GM18499 (cell line): ENCODE measurements around the gene RELN.

Source experiments
- ATAC-seq: cut with Tn5 transposase; IDR thresholded peaks from one replicate; pipeline ENCODE4 v1.9.1; 2021; ENCODE audit warnings: moderate number of reproducible peaks; ENCODE audit not compliant: insufficient read depth, unreplicated experiment

Gene RELN

DNA sequence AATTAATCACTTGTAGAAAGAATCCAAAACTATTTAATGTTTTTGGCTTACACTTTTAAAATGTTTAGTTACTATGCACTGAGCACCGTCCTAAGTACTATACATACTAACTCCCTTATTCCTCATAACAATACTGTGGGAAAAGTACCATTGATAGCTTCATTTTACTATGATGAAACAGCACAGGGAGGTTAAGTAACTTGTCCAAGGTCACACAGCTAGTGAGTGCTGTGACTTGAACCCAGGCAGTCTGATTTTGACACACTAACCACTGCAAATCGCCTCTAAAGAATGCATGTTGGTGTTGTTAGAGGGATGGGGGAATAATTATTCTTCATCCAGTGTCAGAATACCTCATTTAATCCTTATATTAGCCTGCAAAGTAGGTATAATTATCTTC is 1.9 kb upstream of the RELN start:
- ATAC-seq, result no peak

- no peak for ATAC-seq
These were observed 1.5 kb upstream of the RELN start for GRCh38 chr7:103990991-103991390.

- ATAC-seq, result no peak
These were observed 618 bp upstream of the RELN start for GRCh38 chr7:103989785-103990767.

- ATAC-seq, result no peak
These were observed 824 bp downstream of the RELN start for GRCh38 chr7:103988468-103989199.

DNA sequence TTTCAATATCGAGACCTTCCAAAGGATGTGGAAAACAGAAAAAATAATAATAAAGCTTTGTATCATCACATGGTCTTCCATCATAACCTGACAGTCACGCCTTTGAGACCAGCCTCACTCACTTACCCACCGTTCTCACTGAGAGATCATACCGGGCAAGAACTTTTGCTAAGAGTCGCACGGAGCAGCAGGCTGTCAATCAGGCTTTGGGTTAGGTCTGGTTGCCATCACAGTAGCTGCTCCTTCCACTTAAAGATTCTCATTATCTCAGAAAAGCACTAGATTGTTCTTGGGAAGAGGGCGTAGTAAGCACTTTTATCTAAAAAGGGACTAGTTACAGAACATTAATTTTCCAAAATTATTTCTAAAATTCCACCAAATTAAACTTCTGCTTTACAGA is 2.0 kb downstream of the RELN start:
- ATAC-seq, result no peak

- no peak for ATAC-seq
These were observed 3.8 kb downstream of the RELN start for GRCh38 chr7:103985565-103986126.

DNA sequence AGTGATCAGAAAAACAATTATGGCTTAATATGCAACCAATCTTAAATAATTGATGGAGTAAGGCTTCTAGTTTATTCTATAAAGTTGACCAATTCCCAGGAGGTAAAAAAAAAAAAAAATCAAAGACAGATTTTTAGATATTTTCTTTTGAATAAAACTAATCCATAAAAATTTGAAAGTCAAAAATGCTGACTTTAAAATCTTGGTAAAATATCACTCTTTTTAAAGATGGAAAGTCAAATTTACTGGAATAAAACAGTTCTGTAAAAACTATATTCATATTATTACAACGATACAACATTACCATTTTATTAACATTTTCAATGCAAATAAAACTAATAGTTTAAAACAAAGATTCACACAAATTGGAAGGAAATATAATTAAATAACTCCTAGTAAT is 5.4 kb downstream of the RELN start:
- no peak for ATAC-seq

DNA sequence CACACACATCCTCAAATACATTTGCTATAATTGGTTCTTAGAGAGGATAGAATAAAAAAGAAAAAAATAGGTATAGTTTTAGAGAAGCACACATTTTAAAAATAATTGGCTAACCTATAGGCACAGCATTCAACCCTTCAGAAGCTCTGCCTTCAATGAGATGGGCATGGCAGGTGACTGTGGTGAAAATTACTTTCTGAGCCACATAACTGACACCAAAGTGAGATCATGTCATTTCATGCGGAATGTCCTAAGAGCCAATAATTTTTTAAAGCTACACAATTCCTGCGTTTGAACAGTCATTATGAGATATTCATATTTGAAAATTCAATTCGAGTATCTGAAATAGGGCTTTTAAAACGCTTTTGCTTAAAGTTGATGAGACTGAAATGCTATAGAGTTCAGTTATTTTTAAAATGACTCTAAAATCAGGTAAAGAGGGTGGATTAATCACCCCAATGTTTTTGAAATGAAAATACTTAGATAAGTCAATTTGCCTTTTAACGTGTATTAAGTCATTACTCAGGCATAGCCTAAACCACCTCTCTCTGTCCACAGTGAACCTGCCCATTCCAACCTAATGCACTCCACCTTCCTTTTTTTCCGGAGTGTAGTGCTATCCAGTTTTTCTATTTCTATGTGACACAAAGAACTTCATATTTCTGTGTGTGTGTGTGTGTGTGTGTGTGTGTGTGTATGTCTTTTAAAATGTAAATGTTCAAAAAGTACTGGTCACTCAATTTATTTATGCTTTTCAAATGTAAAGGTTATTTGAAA is 6.1 kb downstream of the RELN start:
- no peak for ATAC-seq

GRCh38 chr7:103981003-103981423 is 8.4 kb downstream of the RELN start:
- no peak for ATAC-seq

DNA sequence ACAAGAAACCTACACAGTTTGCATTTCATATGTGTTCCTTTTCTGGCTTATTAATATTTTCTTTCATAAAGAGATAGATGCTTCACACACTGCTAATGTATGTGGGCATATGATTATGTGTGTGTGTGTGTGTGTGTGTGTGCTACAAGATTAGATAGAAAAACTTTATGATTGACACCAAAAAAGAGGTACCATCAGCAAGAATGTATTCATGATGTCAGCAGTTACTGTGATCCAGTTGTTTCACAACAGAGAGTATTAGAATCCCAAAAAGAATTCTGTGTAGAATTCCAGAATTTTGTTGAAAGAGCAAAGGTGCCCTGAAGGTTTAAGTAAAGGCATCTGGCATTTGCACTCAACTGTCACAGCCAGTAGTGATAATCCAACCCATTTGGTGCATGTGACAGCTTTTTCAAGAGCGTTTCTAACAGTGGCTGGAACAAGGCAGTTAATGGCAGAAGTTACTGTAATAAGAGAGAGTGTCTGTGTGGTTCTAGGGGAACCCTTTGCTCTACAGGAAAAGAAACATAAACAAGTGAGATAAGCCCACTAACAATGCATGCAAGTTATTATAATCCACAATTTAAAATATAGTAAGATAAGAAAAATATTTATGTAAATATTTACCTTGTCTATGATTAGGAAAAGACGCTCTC is 16.6 kb downstream of the RELN start:
- no peak for ATAC-seq

DNA sequence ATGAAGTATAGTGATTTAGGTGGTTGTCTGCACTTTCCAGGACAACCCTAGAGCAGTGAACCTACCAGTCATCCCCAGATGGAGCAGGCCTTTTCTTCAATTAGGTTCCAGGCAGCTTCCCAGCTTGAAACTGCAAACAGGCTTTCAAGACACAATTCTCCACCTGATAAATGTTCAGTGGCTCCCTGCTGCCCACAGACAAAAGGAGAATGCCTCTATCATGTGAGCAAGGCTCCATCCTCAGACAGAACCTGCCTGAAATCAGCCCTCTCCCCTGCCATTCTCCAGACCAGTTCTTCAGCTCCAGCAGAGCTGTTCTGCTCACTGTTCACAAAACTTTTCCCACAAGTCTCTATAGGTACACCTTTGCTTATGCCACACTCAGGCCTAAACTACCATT is 22.1 kb downstream of the RELN start:
- ATAC-seq, result no peak

DNA sequence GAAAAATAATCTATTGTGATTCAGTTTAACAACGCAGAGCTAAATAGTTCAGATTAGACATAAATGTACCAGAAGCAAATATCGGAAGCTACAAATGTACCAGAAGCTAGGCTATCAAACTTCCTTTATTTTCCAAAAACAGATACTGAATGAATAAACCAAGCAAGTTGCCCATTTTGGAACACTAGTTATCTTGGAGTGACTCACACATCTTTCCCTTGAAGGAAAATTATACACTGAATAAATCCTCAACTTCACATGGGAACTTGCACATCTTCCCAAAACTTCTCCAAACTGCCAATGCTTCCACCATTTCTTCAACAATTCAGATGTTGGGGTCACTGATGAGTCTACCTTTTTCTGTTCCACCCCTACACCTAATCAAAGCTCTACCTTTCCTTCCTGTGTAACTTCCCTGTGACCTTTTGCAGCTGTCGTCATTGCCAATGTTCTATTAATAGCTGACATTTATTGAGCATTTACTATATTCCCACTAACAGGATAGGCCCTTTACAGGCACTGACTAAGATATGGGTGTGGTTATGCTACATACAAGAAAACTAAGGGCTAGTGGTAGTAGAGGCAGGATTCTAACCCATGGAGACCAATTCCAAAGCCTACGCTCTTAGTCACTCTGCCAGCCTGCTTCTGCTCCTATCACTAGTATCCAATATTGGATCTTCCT is 22.7 kb downstream of the RELN start:
- no peak for ATAC-seq

- no peak for ATAC-seq
These were observed 25.2 kb downstream of the RELN start for GRCh38 chr7:103964269-103964668.

DNA sequence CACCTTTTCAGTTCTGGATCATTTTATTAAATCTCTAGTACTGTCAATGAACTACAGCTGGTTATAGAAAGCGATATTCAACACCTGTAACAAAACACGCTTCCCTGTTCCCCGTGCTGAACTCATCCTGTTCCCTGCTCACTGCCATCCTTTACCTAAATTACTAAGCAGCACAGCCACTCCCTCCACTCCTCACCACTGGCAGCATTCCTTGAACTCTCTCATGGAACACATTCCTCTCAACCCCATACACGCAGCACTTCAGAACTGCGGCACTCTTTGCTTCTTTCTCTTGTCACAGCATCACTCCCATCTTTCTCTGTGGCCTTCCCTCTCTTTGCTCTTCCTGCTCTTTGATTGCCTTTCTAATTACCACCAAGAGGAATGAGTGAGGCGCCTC is 27.4 kb downstream of the RELN start:
- ATAC-seq, result no peak

GRCh38 chr7:103958284-103958818 is 31.1 kb downstream of the RELN start:
- no peak for ATAC-seq

DNA sequence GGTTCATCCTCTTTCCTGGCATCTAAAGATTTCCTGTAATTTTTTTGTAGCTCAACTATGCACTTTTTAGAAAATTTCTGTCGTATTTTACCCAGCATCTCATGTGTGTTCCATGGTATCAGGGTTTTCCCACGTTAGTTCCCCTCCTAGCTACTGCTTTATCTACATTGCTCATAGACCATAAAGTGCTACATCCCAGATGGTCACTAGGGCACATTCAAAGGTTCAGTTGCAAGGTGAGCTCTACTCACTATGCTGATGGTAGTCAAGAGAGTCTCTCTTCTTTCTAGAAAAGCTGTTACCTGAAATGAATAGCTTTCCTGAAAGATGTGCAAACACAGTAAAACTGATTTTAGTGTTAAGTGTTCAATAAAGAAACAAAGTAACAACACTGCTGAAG is 33.5 kb downstream of the RELN start:
- ATAC-seq, result no peak

- ATAC-seq, result no peak
These were observed 37.0 kb downstream of the RELN start for GRCh38 chr7:103952408-103952807.

GRCh38 chr7:103951311-103951710 is 38.1 kb downstream of the RELN start:
- ATAC-seq, result no peak

GRCh38 chr7:103949374-103949773 is 40.1 kb downstream of the RELN start:
- ATAC-seq, result no peak
